Caco-2 (cell line): ENCODE data around the gene NHSL2. TPM values are rescaled to one million over a fixed set of nuclear protein-coding genes. Genes with fewer than 3 reads are reported as not detected.

Source experiments
- BruUV-seq: library from RNA; stranded (reverse); fragments of 400-500 nt; replicated peaks from 2 replicates; lab custom pipeline; 2021; lab: Mats Ljungman, UMichigan
- CTCF ChIA-PET: fragments of 300-600 bp; sonication (Branson Sonifier 250); formaldehyde crosslinking; loops from one replicate; lab custom pipeline; 2022; ENCODE audit warnings: antibody characterized with exemption; lab: Charles Lee
- POLR2A ChIA-PET: fragments of 300-600 bp; sonication (Branson Sonifier 250); formaldehyde crosslinking; loops from one replicate; lab custom pipeline; 2022; ENCODE audit warnings: antibody characterized with exemption; lab: Charles Lee
- DNase-seq, 2 experiments: peaks; one replicate each; pipeline versions ENCODE4 v3.0.0 to v3.0.0-alpha.2; 2020 to 2022
- H3K27me3 ChIP-seq: replicated peaks from 2 replicates; pipeline ENCODE4 v1.6.0; 2011; ENCODE audit warnings: low read length; ENCODE audit not compliant: control insufficient read depth, insufficient read depth
- H3K36me3 ChIP-seq: 2 replicates; pipeline ENCODE4 v1.5.1; 2011; ENCODE audit warnings: low read length; ENCODE audit not compliant: control insufficient read depth, insufficient read depth
- H3K4me1 ChIP-seq: fragments of 250-450 bp; sonication (Bioruptor Pico); 2 replicates; pipeline ENCODE4 v1.5.1; 2020; ENCODE audit warnings: mild to moderate bottlenecking
- H3K4me3 ChIP-seq: 2 replicates; pipeline ENCODE4 v1.5.1; 2011; ENCODE audit warnings: low read depth, mild to moderate bottlenecking, control low read depth, low read length
- H3K9me3 ChIP-seq: fragments of 250-450 bp; sonication (Bioruptor Pico); 2 replicates; pipeline ENCODE4 v1.5.1; 2020; ENCODE audit warnings: mild to moderate bottlenecking, moderate library complexity
- H3K27ac Mint-ChIP-seq: one replicate; pipeline ENCODE4 v1.8.0; 2022; ENCODE audit warnings: mixed read lengths; ENCODE audit not compliant: unreplicated experiment
- H3K27me3 Mint-ChIP-seq: one replicate; pipeline ENCODE4 v1.8.0; 2022; ENCODE audit warnings: mixed read lengths; ENCODE audit not compliant: insufficient read depth, unreplicated experiment
- H3K36me3 Mint-ChIP-seq: one replicate; pipeline ENCODE4 v1.8.0; 2022; ENCODE audit warnings: mild to moderate bottlenecking, mixed read lengths; ENCODE audit not compliant: insufficient read depth, unreplicated experiment
- H3K4me1 Mint-ChIP-seq: one replicate; pipeline ENCODE4 v1.8.0; 2022; ENCODE audit warnings: low read depth, mixed read lengths; ENCODE audit not compliant: unreplicated experiment
- H3K4me3 Mint-ChIP-seq: one replicate; pipeline ENCODE4 v1.8.0; 2022; ENCODE audit warnings: mild to moderate bottlenecking, moderate library complexity, mixed read lengths; ENCODE audit not compliant: unreplicated experiment
- H3K9me3 Mint-ChIP-seq: one replicate; pipeline ENCODE4 v1.8.0; 2022; ENCODE audit warnings: mixed read lengths; ENCODE audit not compliant: unreplicated experiment
- intact Hi-C: fragments of 100-400 bp; cut with micrococcal nuclease; formaldehyde crosslinking; loops from one replicate; pipeline ENCODE4 v1.10.0; 2022; ENCODE audit not compliant: unreplicated experiment
- total RNA-seq: library from RNA; stranded (reverse); gene quantifications from 2 replicates; pipeline ENCODE4 v1.2.3, GENCODE V29; 2022
- TF ChIP-seq, protein P1 (sequence below), 2 experiments: fragments of 200-600 bp in 1 of 2; IDR thresholded peaks; 1 replicate in 1 of 2; 2 replicates in 1 of 2; pipeline versions ENCODE4 v1.5.1 to v1.8.0; 2011 to 2022; ENCODE audit warnings: antibody characterized with exemption in 1 of 2, control low read depth in 1 of 2, inconsistent platforms in 1 of 2, low read depth in 1 of 2, low read length in 1 of 2, mild to moderate bottlenecking in 1 of 2, moderate library complexity in 1 of 2; ENCODE audit not compliant: insufficient read depth in 1 of 2, severe bottlenecking in 1 of 2, unreplicated experiment in 1 of 2

Gene NHSL2
- total RNA-seq, 1 experiment from 2014 or later = 0.18 TPM

DNA sequence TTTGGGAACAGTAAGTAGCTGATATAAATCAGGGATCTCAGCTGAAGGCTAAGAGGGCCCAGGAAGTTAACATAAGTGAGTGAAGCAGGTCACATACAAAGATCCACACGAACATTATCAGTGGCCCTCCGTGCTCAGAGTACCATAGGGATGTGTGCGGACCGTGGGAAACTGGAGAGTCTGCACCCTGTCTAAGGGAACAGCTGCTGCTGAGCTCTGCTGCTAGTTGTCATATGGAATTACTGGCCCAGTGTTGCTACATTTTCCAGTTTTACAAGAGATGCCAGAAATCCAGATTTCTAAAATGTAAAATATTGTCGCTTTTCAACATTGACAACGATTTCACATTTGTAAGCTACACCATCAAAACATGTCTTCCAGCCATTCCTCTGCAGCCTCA, 130.5 kb downstream of the NHSL2 start:
- no peaks in the 10 kb centered on the region for H3K4me1 ChIP-seq
- no peak overlapping the region for H3K4me3 ChIP-seq
- no peaks in the 10 kb centered on the region for H3K9me3 ChIP-seq
- TF ChIP-seq, protein P1, sequence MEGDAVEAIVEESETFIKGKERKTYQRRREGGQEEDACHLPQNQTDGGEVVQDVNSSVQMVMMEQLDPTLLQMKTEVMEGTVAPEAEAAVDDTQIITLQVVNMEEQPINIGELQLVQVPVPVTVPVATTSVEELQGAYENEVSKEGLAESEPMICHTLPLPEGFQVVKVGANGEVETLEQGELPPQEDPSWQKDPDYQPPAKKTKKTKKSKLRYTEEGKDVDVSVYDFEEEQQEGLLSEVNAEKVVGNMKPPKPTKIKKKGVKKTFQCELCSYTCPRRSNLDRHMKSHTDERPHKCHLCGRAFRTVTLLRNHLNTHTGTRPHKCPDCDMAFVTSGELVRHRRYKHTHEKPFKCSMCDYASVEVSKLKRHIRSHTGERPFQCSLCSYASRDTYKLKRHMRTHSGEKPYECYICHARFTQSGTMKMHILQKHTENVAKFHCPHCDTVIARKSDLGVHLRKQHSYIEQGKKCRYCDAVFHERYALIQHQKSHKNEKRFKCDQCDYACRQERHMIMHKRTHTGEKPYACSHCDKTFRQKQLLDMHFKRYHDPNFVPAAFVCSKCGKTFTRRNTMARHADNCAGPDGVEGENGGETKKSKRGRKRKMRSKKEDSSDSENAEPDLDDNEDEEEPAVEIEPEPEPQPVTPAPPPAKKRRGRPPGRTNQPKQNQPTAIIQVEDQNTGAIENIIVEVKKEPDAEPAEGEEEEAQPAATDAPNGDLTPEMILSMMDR (IDR thresholded peaks at IDR 0.05; ENCODE audit: insufficient read depth in 1 of 2, low read depth in 1 of 2, low read length in 1 of 2, severe bottlenecking in 1 of 2, unreplicated experiment in 1 of 2) = no peak
- no peaks in the 10 kb centered on the region for H3K36me3 Mint-ChIP-seq
- no TSS peak for BruUV-seq
- intact Hi-C loops = no loop called here
- no peaks in the 10 kb centered on the region for H3K27me3 ChIP-seq
- no peak overlapping the region for H3K27ac Mint-ChIP-seq
- no peaks in the 10 kb centered on the region for H3K4me1 Mint-ChIP-seq
- H3K36me3 ChIP-seq = no peaks in the 10 kb centered on the region
- no peaks in the 10 kb centered on the region for H3K9me3 Mint-ChIP-seq
- no peak overlapping the region for H3K4me3 Mint-ChIP-seq
- H3K27me3 Mint-ChIP-seq = no peaks in the 10 kb centered on the region
- CTCF ChIA-PET = no interaction called here
- DNase-seq = no peak
- POLR2A ChIA-PET = no interaction called here

DNA sequence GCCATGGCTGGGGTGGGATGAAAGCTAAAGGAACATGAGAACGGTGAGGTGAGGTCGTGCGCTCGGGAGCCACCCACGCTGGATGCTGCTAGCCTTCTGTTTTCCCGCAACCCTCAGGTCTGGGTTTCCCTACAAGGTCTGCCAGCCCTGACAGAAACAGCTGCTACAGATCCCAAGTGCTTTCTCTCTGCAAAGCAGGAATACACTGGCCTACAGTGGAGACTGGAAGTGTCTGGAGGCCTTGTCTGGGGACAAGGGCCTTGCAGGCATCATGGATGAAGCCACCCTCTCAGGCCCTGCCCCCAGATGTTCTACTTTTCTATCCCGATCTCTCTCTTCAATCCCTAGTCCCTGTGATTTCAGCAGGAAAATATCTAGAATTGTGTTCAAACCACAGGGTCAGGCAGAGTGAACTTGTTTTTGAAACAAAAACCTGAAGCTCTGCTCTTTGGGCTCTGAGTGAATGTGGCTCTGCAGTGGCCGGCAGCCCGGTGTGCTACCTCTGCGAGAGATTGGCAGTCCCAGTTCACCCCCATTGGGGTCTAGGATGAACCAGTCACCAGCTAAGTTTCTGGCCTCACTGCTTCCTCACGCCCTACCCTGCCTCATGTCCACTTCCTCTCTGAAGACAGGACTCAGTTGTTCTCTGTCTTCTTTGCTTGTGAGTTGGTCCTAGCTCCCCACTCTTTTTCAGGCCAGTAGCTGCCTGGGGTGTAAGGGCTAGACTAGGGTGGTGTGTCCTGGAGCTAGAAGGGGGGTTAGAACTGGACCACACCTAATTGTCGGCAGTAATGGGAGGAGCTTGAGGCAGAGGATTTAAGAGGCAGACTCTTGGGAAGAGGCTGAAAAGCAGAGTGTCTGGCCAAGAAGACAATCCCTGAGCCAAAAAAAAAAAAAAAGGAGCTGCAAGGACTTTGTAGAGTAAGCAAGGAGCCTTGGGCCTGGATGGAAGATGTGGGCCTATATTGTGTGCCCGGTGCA, 131.5 kb downstream of the NHSL2 start:
- ChIA-PET POLR2A (no interaction called here), CTCF (no interaction called here)
- no peak overlapping the region for H3K4me3 ChIP-seq
- H3K9me3 ChIP-seq = no peaks in the 10 kb centered on the region
- no peaks in the 10 kb centered on the region for H3K36me3 ChIP-seq
- no peak for DNase-seq
- no peaks in the 10 kb centered on the region for H3K27me3 ChIP-seq
- no peaks in the 10 kb centered on the region for H3K4me1 ChIP-seq
- TF ChIP-seq, protein P1 (IDR thresholded peaks at IDR 0.05; ENCODE audit: insufficient read depth in 1 of 2, low read depth in 1 of 2, low read length in 1 of 2, severe bottlenecking in 1 of 2, unreplicated experiment in 1 of 2) = no peak
- no peaks in the 10 kb centered on the region for H3K9me3 Mint-ChIP-seq
- H3K4me1 Mint-ChIP-seq = no peaks in the 10 kb centered on the region
- H3K27me3 Mint-ChIP-seq = no peaks in the 10 kb centered on the region
- H3K27ac Mint-ChIP-seq = no peak overlapping the region
- no TSS peak for BruUV-seq
- no peak overlapping the region for H3K4me3 Mint-ChIP-seq
- H3K36me3 Mint-ChIP-seq = no peaks in the 10 kb centered on the region
- intact Hi-C loops = no loop called here

DNA sequence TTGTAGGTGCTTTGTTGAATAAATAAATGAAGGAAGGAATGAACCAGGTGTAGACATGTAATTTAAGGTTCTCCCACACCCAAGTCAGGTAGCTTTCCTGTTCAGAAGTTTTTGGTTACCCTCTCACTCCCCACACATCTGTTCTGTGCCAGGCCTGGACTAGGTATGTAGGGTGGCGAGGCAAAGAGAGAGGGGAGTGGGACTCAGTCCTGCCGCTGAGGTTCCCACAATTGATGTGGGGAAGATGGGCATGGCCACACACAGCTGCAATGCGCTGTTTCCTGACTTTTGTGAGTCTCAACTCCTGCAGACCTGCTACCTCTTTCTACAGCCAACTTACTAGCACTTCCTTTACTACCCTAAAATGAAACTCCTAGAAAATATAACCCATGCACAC, 132.2 kb downstream of the NHSL2 start:
- no peaks in the 10 kb centered on the region for H3K27me3 Mint-ChIP-seq
- no peak for DNase-seq
- H3K4me1 Mint-ChIP-seq = no peaks in the 10 kb centered on the region
- no peaks in the 10 kb centered on the region for H3K9me3 Mint-ChIP-seq
- no peak overlapping the region for H3K27ac Mint-ChIP-seq
- POLR2A ChIA-PET = no interaction called here
- no peaks in the 10 kb centered on the region for H3K36me3 Mint-ChIP-seq
- H3K36me3 ChIP-seq = no peaks in the 10 kb centered on the region
- intact Hi-C loops = no loop called here
- CTCF ChIA-PET = no interaction called here
- H3K4me1 ChIP-seq = no peaks in the 10 kb centered on the region
- H3K9me3 ChIP-seq = no peaks in the 10 kb centered on the region
- TF ChIP-seq, protein P1 (IDR thresholded peaks at IDR 0.05; ENCODE audit: insufficient read depth in 1 of 2, low read depth in 1 of 2, low read length in 1 of 2, severe bottlenecking in 1 of 2, unreplicated experiment in 1 of 2) = no peak
- H3K27me3 ChIP-seq = no peaks in the 10 kb centered on the region
- H3K4me3 ChIP-seq = no peak overlapping the region
- no TSS peak for BruUV-seq
- no peak overlapping the region for H3K4me3 Mint-ChIP-seq
